M059J (cell line): ENCODE measurements around the gene WNK1. TPM values are rescaled to one million over a fixed set of nuclear protein-coding genes. Genes with fewer than 3 reads are reported as not detected.
"Not testable (repeated sequence)": the region's sequence is repeated elsewhere in the genome, so short reads cannot be mapped to it uniquely, and the experiment has no call there.

Experiments
- DNase-seq: peaks from one replicate; pipeline ENCODE4 v3.0.0-alpha.2; 2012; ENCODE audit warnings: low read depth
- total RNA-seq: library from RNA; depleted of rRNA; stranded (reverse); fragments of >200 nt; shearing (Covaris generic); gene quantifications from 2 replicates; pipeline ENCODE4 v1.2.3, GENCODE V29; 2014

Gene WNK1
- total RNA-seq, 1 experiment from 2014 or later = 40.7 TPM

DNA sequence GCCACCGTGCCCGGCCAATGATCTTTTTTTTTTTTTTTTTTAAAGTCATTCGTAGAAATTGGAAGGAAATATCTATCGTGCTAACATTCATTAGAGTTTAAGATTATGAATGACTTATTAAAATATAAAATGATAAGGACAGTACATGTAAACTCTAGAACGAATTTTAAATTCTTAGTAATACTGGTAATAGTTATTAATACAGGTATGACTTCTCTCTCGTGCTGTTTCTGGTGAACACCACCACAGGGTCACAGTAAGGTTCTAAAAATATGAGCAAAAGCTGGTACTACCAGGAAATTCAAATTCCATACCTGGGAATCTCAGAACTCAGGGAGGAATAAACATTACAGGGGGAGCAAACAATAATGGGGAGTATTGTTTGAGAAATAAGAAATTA is 26.2 kb downstream of the WNK1 start:
- no peak for DNase-seq

DNA sequence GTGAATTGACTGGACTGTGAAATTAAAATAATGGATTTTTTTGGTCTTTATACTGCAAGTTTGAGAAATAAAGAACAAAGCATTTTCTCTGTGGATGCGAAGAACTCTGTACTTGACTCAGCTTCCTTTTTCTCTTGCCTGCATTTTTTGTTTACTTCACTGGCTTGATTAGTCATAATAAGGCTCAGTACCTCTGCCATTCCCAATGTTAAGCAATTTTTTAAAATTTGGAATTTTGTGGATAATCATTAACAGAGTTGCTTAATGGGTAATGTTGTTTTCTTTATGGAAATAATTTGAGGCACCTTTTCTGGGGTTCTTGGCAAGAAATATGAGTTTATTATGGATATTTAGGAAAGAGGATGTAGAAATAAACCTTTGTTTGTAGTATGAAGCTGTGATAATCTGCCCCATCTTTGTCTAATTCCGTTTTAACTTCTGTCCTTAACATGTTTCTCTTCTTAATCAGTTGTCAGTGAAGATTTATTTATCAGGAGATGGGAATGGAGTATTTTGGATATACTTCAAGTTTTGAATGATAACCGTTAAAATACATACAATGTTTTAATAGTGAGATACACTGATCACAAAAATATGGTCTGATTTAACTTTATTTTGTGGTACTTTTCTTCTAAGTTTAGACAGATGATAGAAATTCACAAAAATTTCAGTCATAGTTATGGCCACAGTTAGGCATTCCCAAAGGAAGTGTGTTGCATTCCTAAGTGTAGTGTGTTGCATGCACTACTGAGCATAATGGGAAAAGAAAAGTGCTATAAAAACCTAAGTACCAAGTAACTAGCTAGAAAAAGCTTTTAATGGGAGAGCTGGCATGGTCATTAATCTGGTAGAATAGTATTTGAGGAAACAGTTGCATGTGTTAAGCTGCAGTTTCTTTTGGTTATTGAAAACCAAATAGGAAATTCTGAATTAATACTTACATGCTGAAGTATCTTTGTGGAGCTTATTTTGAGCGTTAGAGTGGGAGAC is 27.7 kb downstream of the WNK1 start:
- peak; percentile 63 for DNase-seq

GRCh38 chr12:780750-781379 is 28.5 kb downstream of the WNK1 start:
- no peak for DNase-seq

DNA sequence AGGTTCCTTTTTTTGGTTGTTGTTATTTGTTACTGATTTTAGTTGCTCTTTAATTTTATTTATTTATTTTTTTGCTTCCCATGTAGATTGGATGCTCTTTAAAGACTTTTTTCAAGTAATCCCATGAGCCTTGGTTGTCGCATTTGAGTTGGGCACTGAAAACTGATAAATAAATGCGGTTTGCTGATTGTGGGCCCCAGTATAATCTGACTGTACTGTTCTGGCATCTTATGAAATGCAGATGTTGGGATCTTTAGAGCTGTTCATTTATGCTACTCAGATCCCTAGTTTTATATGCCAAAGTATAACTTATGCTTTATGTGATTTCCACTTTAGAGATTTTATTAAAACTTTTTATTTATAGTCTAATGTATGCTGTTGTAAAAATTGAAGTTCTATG is 33.3 kb downstream of the WNK1 start:
- DNase-seq = no peak

- no peak for DNase-seq
Observed at GRCh38 chr12:788288-788687, 35.9 kb downstream of the WNK1 start.

GRCh38 chr12:788762-789161 is 36.4 kb downstream of the WNK1 start:
- not testable (repeated sequence) for DNase-seq

GRCh38 chr12:789852-790563 is 37.6 kb downstream of the WNK1 start:
- DNase-seq = no peak

DNA sequence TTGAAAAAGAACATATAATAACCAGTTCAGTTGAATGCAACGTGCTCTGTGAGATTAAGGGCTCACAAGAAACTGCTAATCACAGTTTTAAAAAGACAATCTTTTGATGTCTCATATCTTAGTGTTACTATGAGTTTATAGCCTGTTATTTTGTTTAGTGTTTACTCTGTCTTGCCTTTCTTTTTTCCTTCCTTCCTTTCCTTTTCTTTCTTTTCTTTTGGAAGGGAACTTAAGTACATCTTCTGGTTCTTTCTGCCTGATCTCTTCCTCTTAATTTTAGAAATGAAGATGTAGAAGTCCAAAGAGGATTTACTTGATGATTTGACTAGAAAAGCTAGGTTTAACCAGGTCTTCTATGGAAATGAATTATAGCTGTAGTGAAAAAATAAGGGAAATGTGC is 38.2 kb downstream of the WNK1 start:
- DNase-seq = no peak

GRCh38 chr12:793037-793436 is 40.7 kb downstream of the WNK1 start:
- peak; percentile 21 for DNase-seq

DNA sequence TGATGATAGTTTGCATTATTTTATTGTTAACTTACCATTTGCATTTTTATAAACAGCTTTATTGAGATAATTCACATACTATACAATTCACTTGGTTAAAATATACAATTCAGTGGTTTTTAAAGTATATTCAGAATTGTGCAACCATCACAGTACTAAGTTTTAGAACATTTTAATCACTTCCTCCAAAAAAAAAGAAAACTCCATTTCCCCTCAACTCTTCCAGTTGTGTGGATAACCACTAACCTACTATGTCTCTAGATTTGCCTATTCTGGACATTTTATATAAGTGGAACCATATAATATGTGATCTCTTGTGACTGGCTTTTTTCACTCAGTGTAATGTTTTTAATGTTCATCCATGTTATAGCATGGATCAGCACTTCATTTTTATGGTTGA is 41.3 kb downstream of the WNK1 start:
- no peak for DNase-seq

- DNase-seq = peak; percentile 14
Observed at GRCh38 chr12:795305-795704, 42.9 kb downstream of the WNK1 start.

GRCh38 chr12:800401-800800 is 48.0 kb downstream of the WNK1 start:
- DNase-seq = no peak

- DNase-seq = no peak
Observed at GRCh38 chr12:802242-803120, 50.1 kb downstream of the WNK1 start.

DNA sequence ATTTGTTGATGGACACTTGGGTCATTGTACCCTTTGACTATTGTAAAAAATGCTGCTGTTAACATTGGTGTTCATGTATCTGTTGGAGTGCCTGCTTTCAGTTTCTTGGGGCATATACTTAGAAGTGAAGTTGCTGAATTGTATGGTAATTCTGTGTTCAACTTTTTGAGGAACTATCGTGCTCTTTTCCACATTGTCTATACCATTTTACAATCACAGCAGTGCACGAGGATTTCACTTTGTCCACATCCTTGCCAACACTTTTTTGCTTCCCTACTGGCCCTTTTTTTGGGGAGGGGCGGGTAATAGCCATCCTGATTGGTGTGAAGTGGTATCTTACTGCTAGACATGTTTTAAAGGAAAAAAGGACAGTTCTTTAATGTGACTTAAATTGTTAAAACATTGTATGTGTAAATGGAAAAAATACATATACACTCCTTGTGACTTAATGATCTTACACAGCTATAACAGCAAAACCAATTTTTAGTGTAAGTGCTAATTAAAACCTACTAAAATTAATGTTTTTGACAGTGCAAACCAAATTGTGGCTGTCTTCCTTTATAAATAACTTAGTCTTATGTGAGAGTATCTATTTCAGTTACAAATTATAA is 52.7 kb downstream of the WNK1 start:
- DNase-seq = no peak

- DNase-seq = peak; percentile 77
Observed at GRCh38 chr12:806200-806791, 53.9 kb downstream of the WNK1 start.

DNA sequence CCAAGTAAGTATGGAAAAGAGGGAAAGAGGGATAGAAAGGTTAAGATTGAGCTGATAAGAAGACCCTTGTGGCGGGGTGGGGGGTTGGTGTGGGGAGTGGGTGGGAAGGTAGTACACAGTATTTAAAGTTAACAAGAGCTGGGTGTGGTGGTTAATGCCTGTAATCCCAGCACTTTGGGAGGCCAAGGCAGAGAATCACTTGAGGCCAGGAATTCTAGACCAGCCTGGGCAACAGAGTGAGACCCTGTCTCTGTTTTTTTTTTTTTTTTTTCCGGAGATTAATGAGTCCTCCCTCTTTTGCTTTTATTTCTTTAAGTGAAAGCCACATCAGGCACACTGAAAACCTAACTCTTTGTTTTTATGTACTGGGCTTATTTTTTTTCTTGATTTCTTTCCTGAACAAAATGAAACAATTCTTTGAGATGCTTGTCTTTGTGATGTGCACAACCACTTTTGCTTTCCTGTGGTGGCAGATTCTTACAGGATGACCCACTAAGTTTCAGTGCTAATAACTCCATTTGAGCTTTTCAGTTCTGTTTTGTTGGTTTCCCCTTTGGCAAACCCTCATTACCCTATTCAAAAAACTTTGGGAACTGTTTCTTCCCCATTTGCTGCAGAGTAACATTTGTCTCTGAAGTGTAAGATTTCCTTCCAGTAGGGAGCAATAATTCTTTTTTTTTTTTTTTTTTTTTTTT is 54.8 kb downstream of the WNK1 start:
- peak; percentile 18 for DNase-seq

DNA sequence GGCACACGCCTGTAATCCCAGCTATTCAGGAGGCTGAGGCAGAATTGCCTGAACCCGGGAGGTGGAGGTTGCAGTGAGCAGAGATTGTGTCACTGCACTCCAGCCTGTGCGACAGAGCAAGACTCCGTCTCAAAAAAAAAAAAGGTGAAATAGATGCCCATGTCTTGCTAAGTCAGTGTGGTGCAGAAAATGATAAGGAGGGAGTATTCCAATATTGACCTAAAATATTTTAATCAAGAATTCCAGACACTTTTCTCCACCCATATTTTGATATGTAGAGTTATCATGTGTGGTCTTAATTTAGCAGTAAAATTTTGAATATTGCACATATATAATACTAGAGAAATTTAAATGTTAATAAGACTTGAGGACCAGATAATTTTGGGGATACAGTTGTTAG is 57.7 kb downstream of the WNK1 start:
- no peak for DNase-seq

GRCh38 chr12:810671-811415 is 58.5 kb downstream of the WNK1 start:
- no peak for DNase-seq

DNA sequence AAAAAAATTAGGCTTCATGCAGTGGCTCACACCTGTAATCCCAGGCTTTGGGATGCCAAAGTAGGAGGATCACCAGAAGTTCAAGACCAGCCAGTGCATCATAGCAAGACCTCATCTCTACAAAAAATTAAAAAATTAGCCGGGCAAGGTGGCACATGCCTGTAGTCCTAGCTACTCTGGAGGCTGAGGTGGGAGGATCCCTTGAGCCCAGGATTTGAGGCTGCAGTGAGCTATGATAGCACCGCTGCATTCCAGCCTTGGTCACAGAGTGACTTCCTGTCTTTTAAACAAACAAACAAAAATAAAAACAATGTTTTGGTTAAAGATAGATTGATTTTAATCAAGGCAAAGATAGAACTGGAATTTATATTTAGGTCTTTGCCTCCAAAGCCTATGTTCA is 60.6 kb downstream of the WNK1 start:
- no peak for DNase-seq
